Measurements from ENCODE around the gene PNLIP. TPM values are rescaled to one million over a fixed set of nuclear protein-coding genes. Genes with fewer than 3 reads are reported as not detected.

PNLIP gene
- polyA plus RNA-seq, 1 of the 3 experiments (the other 2 are of a cell fraction), result not detected

DNA sequence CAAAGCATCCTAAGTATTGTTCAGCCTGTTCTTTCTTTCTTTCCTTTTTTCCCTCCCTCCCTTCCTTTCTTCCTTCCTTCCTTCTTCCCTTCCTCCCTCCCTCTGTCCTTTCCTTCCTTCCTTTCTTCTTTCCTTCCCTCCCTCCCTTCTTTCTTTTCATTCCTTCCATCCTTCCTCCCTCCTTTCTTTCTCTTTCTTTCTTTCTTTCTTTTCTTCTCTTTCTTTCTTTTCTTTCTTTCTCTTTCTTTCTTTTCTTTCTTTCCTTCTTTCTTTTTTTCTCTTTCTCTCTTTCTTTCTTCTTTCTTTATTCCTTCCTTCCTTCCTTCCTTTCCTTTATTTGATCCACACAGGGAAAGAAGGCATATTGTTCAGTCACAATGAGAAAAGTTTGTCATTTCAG is 21.2 kb downstream of the PNLIP start:
- H2AFZ ChIP-seq (ENCODE audit: low read depth), result no peak overlapping the region
- no peaks in the 10 kb centered on the region for H3K27me3 ChIP-seq (ENCODE audit: insufficient read depth)
- CTCF ChIA-PET, result no interaction called here
- H3K36me3 ChIP-seq (replicated peaks in 1 of 2; ENCODE audit: control insufficient read depth in 1 of 2, insufficient read depth in 2 of 2, low read length in 1 of 2), result no peaks in the 10 kb centered on the region
- H3K9ac ChIP-seq, result no peak overlapping the region
- no peak overlapping the region for H3K27ac ChIP-seq (ENCODE audit: low read depth in 2 of 2, low read length in 1 of 2)
- no peaks in the 10 kb centered on the region for H3K79me2 ChIP-seq (ENCODE audit: insufficient read depth)
- H3K9me2 ChIP-seq, result no peaks in the 10 kb centered on the region
- no peak for DNase-seq
- H3K4me2 ChIP-seq, result no peak overlapping the region
- POLR2A ChIA-PET, result no interaction called here
- H3K4me3 ChIP-seq (ENCODE audit: low read depth in 2 of 2, low read length in 1 of 2), result no peak overlapping the region
- no peaks in the 10 kb centered on the region for H3K4me1 ChIP-seq (ENCODE audit: control insufficient read depth in 1 of 2, insufficient read depth in 2 of 2, low read depth in 1 of 2, low read length in 1 of 2)
- no peaks in the 10 kb centered on the region for H3K9me3 ChIP-seq
- no peaks in the 10 kb centered on the region for H4K20me1 ChIP-seq (ENCODE audit: insufficient read depth)
- H3F3A ChIP-seq (replicated peaks; ENCODE audit: insufficient read depth), result no peaks in the 10 kb centered on the region
- TF ChIP-seq FOSL2 (IDR thresholded peaks at IDR 0.05; ENCODE audit: borderline replicate concordance, low read depth), result no peak
- no peak for TF ChIP-seq SMC3 (IDR thresholded peaks at IDR 0.05; ENCODE audit: low read depth, low read length)
- TF ChIP-seq, protein P1, sequence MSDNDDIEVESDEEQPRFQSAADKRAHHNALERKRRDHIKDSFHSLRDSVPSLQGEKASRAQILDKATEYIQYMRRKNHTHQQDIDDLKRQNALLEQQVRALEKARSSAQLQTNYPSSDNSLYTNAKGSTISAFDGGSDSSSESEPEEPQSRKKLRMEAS (IDR thresholded peaks at IDR 0.05; ENCODE audit: low read depth), result no peak
- no peak for TF ChIP-seq CHD2 (IDR thresholded peaks at IDR 0.05; ENCODE audit: low read length, partially characterized antibody)
- TF ChIP-seq, protein P2, sequence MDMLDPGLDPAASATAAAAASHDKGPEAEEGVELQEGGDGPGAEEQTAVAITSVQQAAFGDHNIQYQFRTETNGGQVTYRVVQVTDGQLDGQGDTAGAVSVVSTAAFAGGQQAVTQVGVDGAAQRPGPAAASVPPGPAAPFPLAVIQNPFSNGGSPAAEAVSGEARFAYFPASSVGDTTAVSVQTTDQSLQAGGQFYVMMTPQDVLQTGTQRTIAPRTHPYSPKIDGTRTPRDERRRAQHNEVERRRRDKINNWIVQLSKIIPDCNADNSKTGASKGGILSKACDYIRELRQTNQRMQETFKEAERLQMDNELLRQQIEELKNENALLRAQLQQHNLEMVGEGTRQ (IDR thresholded peaks at IDR 0.05; ENCODE audit: borderline replicate concordance, low read depth, low read length), result no peak
- TF ChIP-seq, protein P3, sequence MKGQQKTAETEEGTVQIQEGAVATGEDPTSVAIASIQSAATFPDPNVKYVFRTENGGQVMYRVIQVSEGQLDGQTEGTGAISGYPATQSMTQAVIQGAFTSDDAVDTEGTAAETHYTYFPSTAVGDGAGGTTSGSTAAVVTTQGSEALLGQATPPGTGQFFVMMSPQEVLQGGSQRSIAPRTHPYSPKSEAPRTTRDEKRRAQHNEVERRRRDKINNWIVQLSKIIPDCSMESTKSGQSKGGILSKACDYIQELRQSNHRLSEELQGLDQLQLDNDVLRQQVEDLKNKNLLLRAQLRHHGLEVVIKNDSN (IDR thresholded peaks at IDR 0.05; ENCODE audit: borderline replicate concordance, low read depth), result no peak
- no peak for TF ChIP-seq GATA2 (CRISPR knock-in tag; IDR thresholded peaks at IDR 0.05)
- TF ChIP-seq EZH2phosphoT487 (IDR thresholded peaks at IDR 0.05; ENCODE audit: borderline replicate concordance, low read depth), result no peak
- no peak for TF ChIP-seq FOXM1 (IDR thresholded peaks at IDR 0.05; ENCODE audit: low read depth)
- TF ChIP-seq, protein P4, sequence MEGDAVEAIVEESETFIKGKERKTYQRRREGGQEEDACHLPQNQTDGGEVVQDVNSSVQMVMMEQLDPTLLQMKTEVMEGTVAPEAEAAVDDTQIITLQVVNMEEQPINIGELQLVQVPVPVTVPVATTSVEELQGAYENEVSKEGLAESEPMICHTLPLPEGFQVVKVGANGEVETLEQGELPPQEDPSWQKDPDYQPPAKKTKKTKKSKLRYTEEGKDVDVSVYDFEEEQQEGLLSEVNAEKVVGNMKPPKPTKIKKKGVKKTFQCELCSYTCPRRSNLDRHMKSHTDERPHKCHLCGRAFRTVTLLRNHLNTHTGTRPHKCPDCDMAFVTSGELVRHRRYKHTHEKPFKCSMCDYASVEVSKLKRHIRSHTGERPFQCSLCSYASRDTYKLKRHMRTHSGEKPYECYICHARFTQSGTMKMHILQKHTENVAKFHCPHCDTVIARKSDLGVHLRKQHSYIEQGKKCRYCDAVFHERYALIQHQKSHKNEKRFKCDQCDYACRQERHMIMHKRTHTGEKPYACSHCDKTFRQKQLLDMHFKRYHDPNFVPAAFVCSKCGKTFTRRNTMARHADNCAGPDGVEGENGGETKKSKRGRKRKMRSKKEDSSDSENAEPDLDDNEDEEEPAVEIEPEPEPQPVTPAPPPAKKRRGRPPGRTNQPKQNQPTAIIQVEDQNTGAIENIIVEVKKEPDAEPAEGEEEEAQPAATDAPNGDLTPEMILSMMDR (IDR thresholded peaks at IDR 0.05), result no peak
- TF ChIP-seq RCOR1 (IDR thresholded peaks at IDR 0.05; ENCODE audit: low read length), result no peak
- TF ChIP-seq GABPA (IDR thresholded peaks at IDR 0.05; ENCODE audit: low read depth), result no peak
- TF ChIP-seq NRF1 (IDR thresholded peaks at IDR 0.05; ENCODE audit: low read depth, low read length), result no peak
- no peak for TF ChIP-seq SIN3A (IDR thresholded peaks at IDR 0.05; ENCODE audit: borderline replicate concordance, low read depth, low read length)
- TF ChIP-seq RAD21 (IDR thresholded peaks at IDR 0.05; ENCODE audit: low read length), result no peak
- TF ChIP-seq, protein P5, sequence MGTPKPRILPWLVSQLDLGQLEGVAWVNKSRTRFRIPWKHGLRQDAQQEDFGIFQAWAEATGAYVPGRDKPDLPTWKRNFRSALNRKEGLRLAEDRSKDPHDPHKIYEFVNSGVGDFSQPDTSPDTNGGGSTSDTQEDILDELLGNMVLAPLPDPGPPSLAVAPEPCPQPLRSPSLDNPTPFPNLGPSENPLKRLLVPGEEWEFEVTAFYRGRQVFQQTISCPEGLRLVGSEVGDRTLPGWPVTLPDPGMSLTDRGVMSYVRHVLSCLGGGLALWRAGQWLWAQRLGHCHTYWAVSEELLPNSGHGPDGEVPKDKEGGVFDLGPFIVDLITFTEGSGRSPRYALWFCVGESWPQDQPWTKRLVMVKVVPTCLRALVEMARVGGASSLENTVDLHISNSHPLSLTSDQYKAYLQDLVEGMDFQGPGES (IDR thresholded peaks at IDR 0.05; ENCODE audit: low read depth, low read length), result no peak
- no peak for TF ChIP-seq MEF2A (IDR thresholded peaks at IDR 0.05; ENCODE audit: borderline replicate concordance, low read depth)
- TF ChIP-seq POLR2AphosphoS5 (IDR thresholded peaks at IDR 0.05; ENCODE audit: low read depth, low read length), result no peak
